Stimulated activated CD4-positive, alpha-beta T cell treated with anti-CD3 and anti-CD28 coated beads, Interleukin-4, amount 100 ng/mL, for 48 hours (primary cell): ENCODE results near the gene ANKRD35.
"Not testable (repeated sequence)": the region's sequence is repeated elsewhere in the genome, so short reads cannot be mapped to it uniquely, and the experiment has no call there.

Source experiments
- DNase-seq, 2 donors: peaks; one replicate each; pipeline ENCODE4 v3.0.0-alpha.2; 2020; ENCODE audit warnings: low read depth in 2 of 2

ANKRD35 gene

DNA sequence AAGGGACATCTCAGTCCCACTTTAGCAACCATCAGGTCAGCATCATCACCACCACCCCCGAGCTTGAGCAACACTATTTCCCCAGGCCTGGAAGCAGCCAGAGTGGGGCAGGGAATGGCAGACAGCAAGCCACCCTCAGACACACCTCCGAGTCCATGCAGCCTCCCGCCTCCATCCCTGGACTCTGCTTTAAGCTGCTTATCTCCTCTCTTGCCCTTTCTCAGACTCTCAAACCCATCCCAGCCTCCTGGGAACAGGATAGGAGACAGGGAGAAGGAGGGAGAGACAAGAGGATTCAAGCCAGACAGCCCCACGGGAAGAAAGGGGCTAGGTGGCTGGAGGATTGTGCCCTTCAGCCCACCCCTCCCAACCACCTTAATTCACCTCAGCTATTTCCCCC, 28.5 kb downstream of the ANKRD35 start:
- DNase-seq: no peak

DNA sequence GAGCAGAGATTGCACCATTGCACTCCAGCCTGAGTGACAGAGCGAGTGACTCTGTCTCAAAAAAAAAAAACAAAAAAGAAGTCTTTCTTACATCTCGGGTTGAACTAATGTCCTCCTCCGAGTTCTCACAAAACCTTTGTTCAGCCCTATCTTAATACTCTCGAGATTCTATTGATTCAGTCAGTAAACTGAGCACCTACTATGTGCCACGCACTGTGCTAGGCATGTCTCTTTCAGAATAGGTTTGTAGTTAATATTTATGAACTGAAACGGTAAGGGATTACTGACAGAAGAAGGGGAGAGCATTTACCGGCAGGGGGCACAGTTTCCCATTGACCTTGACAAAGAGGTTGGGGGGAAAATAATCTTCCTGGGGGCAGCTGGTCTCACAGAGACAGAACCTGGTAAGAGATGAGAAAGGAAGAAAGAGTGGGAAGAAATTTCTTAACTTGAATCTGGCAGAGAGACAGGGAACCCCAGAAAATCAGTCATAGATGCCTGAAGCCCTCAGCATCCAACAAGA, 30.2 kb downstream of the ANKRD35 start:
- DNase-seq: no peak

DNA sequence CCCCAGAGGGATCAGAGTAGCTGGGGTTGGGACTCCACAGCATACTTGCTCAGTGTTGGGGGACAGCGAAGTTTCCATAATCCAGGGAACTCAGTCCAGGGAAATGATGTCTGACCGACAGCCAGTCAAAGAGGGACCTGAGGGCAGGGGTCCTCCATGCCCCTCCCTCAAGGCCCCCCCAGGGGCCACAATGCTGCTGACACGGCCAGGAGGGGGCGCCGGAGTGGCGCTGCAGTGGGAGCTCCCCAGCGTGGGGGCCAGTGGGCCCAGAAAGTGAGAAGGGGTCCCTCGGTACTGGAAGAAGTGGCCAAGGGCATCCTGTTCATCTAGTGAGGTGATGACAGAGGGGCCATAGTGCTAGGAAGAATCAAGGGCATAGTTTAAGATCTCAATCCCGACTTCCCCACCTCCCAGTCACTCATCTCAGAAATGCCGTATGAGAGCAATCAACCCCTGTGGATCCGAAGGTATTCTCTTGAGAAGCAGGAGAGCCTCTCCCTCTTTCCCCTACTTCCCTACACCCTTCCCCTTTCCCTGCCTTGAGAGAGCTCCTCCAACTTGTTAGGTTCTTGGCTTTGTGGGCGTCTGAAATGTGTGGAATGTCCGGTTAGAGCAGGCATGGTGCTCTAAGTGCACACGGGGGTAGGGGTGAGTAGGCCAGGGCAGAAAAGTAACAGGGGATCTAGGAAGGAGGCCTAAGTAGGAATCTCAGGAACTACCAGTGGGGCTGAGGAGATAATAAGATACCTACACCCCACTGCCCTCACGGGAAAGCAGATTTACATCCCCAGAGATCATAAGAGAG, 36.1 kb downstream of the ANKRD35 start:
- DNase-seq: no peak

DNA sequence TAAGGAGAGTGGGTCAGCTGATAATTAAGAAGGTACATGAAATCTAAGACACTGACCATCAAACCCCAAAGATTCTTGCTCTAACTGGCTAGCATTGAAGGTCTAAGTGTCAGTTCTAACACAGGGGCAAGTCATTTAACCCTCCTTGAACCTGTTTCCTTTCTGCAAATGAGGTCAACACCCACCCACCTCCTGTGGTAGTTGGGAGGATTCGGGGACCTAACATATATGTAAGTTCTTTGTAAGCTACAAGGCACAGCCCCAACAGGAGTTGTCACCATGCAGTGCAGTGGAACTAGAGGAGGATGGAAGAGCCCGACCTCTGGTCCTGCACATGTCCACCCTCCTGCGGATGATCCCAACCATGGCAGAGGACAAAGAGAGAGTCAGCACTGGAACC, 37.8 kb downstream of the ANKRD35 start:
- no peak for DNase-seq

GRCh38 chr1:145846201-145846612, 39.5 kb downstream of the ANKRD35 start:
- DNase-seq: no peak

- DNase-seq: peak; percentile 69 to 76
These were observed 40.0 kb downstream of the ANKRD35 start, which contains the start of gene NUDT17 for GRCh38 chr1:145845514-145846161. TSS of gene NUDT17 (plus strand) at chr1:145845630. CDS start at chr1:145845641, 11 bp downstream.

DNA sequence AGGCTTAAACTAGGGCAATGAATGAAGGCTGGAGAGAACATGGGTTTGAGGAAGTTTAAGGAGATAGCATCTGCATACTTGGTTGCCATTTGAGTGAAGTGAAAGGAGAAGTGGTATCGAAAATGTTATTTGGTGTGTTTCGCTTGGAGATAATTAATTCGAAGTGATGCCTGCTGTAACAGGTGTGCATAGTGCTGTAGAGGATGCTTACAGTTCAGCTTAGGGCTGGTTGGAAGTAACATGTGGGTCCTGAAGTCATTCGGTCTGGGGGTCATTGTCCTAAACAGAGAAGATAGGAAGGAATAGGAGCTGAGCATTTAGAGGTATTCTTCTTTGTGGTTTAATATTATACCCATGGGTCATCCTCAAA, 40.5 kb downstream of the ANKRD35 start:
- DNase-seq: no peak

DNA sequence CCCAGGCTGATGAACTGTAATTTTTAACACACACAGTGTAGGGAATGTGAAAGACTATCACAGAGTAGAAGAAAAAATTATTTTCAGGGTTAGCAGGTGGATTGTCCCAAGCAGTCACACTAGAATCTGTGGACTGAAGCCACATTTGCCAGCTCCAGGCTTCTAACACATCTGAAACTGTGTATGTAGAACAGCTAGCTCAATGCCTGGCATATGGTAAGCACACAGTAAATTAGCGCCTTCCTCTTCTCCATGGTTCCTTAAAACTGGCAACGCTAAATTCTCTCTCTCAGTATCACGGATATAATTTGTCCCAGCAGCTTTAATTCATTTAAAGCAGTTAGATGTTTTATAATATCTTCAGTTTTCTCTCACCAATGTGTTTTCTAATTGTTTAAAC, 42.6 kb downstream of the ANKRD35 start:
- DNase-seq: no peak

- no peak for DNase-seq
These were observed 48.0 kb downstream of the ANKRD35 start for GRCh38 chr1:145837656-145838055.

- not testable (repeated sequence) for DNase-seq
These were observed 54.9 kb downstream of the ANKRD35 start for GRCh38 chr1:145830810-145831209.

- DNase-seq: no peak
These were observed 57.2 kb downstream of the ANKRD35 start for GRCh38 chr1:145828367-145829026.

DNA sequence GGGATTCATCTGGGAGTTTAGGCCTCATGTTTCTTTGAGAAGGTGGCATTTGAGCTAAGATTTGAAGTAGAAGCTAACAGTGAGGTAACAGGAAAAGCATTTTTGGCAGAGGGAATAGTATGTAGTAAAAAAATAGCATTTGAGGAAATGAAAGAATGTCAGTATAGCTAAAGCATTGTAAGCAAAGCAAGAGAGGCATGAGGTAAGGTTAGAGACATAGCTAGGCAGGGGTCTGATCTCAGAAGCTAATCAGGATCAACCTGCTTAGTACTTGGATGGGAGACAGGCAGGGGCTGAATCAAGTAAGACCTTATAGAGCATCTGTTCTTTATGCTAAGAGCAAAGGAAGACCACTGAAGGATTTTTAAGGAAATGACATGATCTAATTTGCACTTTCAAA, 57.7 kb downstream of the ANKRD35 start:
- no peak for DNase-seq

- no peak for DNase-seq
These were observed 59.6 kb downstream of the ANKRD35 start for GRCh38 chr1:145826030-145826429.

DNA sequence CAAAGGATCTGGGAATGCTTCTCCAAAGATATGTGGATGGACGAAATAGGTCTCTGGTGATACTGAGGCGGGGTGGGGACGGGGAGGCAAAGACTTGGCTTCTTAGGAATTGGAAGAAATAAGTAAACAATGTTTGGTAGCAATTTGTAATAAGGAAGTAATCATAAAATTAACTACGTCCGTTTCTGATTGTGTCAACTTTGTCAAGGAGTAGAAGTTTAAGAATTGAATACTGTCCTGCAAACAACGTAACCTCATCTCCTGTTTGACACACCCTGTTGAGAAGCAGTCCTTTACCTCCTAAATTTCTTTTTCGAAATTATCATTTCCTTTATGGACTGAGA, 61.2 kb downstream of the ANKRD35 start:
- DNase-seq: no peak

DNA sequence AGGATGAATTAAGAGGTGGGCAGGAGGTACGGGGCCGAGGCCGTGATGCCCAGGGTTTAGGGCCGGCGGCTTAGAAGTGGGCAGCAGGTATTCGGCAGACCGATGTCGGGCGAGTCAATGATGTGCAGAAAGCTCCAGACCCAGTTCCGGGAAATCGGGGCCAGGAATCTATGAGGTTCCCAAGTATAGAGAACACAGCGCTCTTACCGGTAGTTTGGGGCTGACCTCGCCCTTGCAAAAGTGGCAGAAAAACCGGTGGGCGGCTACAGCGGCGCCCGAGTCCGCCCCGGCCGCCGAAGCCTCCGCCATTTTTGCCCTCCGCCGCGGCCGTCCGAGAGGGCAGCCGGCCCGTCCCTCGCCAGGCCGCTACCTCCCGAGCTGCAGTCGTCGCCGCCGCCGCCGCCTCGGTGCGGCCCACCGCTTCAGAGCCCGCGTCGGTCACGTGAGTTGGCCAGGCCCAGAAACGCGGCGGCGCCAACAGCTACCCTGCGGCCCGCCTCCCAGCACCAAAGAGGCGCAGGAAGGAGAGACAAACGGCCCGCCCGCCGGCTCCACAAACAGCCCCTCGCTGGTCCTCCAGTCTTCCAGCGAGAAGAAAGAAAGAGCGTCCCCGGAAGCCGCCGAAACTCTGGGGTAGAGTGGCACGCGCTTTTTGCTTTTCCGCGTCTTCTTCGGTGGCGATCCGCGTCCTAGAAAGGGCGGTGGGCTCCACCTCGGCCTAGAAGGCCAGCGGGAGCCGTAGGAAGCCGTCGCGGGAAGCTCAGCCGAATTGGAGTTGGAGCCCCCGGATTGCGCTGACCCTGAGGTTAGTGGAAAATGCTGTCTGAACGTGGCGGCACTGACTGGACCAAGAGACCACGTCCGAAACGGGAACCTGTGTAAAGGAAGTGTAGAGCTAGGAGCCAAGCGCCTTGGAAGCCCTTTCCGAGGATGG, 61.8 kb downstream of the ANKRD35 start, which contains the start of the genes POLR3C and RNF115:
Gene POLR3C (plus strand): TSS at position 636 of the 934 bp plus-strand sequence. CDS start 1,577 bp downstream, outside the sequence.
Gene RNF115 (minus strand): TSS at position 531 of the 934 bp plus-strand sequence. CDS start 222 bp downstream, at position 309.
- peak; percentile 74 to 78 for DNase-seq

- DNase-seq: not testable (repeated sequence)
These were observed 62.8 kb downstream of the ANKRD35 start for GRCh38 chr1:145822779-145823331.

GRCh38 chr1:145818095-145818494, 67.6 kb downstream of the ANKRD35 start:
- DNase-seq: not testable (repeated sequence)
